Loucy (cell line): ENCODE results near the gene POLA2.

Experiments used
- H2AFZ ChIP-seq: fragments of 200-600 bp; sonication (generic); 2 replicates; pipeline ENCODE4 v1.6.0; 2016; ENCODE audit warnings: antibody characterized with exemption, mild to moderate bottlenecking, low read length, moderate library complexity
- H3F3A ChIP-seq: fragments of 200-600 bp; 2 replicates; pipeline ENCODE4 v1.6.0; 2016; ENCODE audit warnings: antibody characterized with exemption, low read depth, mild to moderate bottlenecking
- H3K27me3 ChIP-seq: fragments of 200-600 bp; sonication (generic); 2 replicates; pipeline ENCODE4 v1.6.1; 2014; ENCODE audit warnings: low read length, mild to moderate bottlenecking; ENCODE audit not compliant: insufficient read depth, poor library complexity, severe bottlenecking
- H3K36me3 ChIP-seq: fragments of 200-600 bp; sonication (generic); 2 replicates; pipeline ENCODE4 v1.6.1; 2016; ENCODE audit warnings: low read length; ENCODE audit not compliant: insufficient read depth
- H3K4me1 ChIP-seq: fragments of 200-600 bp; sonication (generic); 2 replicates; pipeline ENCODE4 v1.5.1; 2014; ENCODE audit warnings: low read length, mild to moderate bottlenecking; ENCODE audit not compliant: insufficient read depth, poor library complexity, severe bottlenecking
- H3K4me2 ChIP-seq: fragments of 200-600 bp; sonication (generic); 2 replicates; pipeline ENCODE4 v1.6.0; 2014; ENCODE audit warnings: antibody characterized with exemption, low read length, low read depth, mild to moderate bottlenecking; ENCODE audit not compliant: poor library complexity, severe bottlenecking
- H3K4me3 ChIP-seq: fragments of 200-600 bp; sonication (generic); 2 replicates; pipeline ENCODE4 v1.5.1; 2014; ENCODE audit warnings: low read length, mild to moderate bottlenecking, mixed read lengths; ENCODE audit not compliant: poor library complexity, severe bottlenecking
- H3K79me2 ChIP-seq: fragments of 200-600 bp; sonication (generic); 2 replicates; pipeline ENCODE4 v1.6.1; 2014; ENCODE audit warnings: low read length; ENCODE audit not compliant: insufficient read depth
- H3K9ac ChIP-seq: fragments of 200-600 bp; sonication (generic); 2 replicates; pipeline ENCODE4 v1.6.0; 2014; ENCODE audit warnings: mild to moderate bottlenecking, low read depth, low read length, moderate library complexity; ENCODE audit not compliant: poor library complexity, severe bottlenecking
- H3K9me2 ChIP-seq: fragments of 200-600 bp; sonication (generic); replicated peaks from 2 replicates; pipeline ENCODE4 v1.6.1; 2016; ENCODE audit warnings: low read depth, low read length, mixed read lengths
- H3K9me3 ChIP-seq: fragments of 200-600 bp; sonication (generic); 2 replicates; pipeline ENCODE4 v1.6.1; 2014; ENCODE audit warnings: mild to moderate bottlenecking, antibody characterized with exemption, low read length, low read depth; ENCODE audit not compliant: insufficient read depth
- H4K20me1 ChIP-seq: fragments of 200-600 bp; sonication (generic); 2 replicates; pipeline ENCODE4 v1.6.0; 2014; ENCODE audit warnings: antibody characterized with exemption, low read length, mild to moderate bottlenecking; ENCODE audit not compliant: insufficient read depth, poor library complexity, severe bottlenecking
- CTCF ChIP-seq: fragments of 200-600 bp; sonication (generic); conservative IDR thresholded peaks from 2 replicates; pipeline ENCODE4 v1.5.1; 2014; ENCODE audit warnings: mild to moderate bottlenecking, antibody characterized with exemption, low read length
- EZH2phosphoT487 ChIP-seq: fragments of 200-600 bp; IDR thresholded peaks from 2 replicates; pipeline ENCODE4 v1.6.1; 2018; ENCODE audit warnings: antibody characterized with exemption, mild to moderate bottlenecking, moderate library complexity, borderline replicate concordance

The POLA2 gene

GRCh38 chr11:65293909-65294381 is 32.2 kb downstream of the POLA2 start:
- Histone ChIP-seq H2AFZ (no peak overlapping the region), H3K4me1 (no peaks in the 10 kb centered on the region), H3K36me3 (peaks cover 87% of the 10 kb centered on the region; the same call in 1 of the 2 replicates), H3K9ac (no peak overlapping the region), H3K27me3 (no peaks in the 10 kb centered on the region), H3K4me3 (no peak overlapping the region), H3K9me2 (no peaks in the 10 kb centered on the region), H3F3A (no peaks in the 10 kb centered on the region), H3K9me3 (no peaks in the 10 kb centered on the region), H3K4me2 (no peak overlapping the region), H4K20me1 (no peaks in the 10 kb centered on the region), H3K79me2 (no peaks in the 10 kb centered on the region)
- TF ChIP-seq EZH2phosphoT487 (no peak), CTCF (no peak)

- H3F3A ChIP-seq: no peaks in the 10 kb centered on the region
- no peak overlapping the region for H3K9ac ChIP-seq
- H3K79me2 ChIP-seq: no peaks in the 10 kb centered on the region
- H3K9me2 ChIP-seq: no peaks in the 10 kb centered on the region
- H3K4me2 ChIP-seq: no peak overlapping the region
- H3K36me3 ChIP-seq: peaks cover 82% of the 10 kb centered on the region; the same call in 1 of the 2 replicates
- no peak overlapping the region for H3K4me3 ChIP-seq
- TF ChIP-seq CTCF (no peak), EZH2phosphoT487 (no peak)
- no peak overlapping the region for H2AFZ ChIP-seq
- no peaks in the 10 kb centered on the region for H3K4me1 ChIP-seq
- no peaks in the 10 kb centered on the region for H3K27me3 ChIP-seq
- no peaks in the 10 kb centered on the region for H3K9me3 ChIP-seq
- H4K20me1 ChIP-seq: no peaks in the 10 kb centered on the region
Measured at GRCh38 chr11:65295001-65295400, 33.2 kb downstream of the POLA2 start.

- Histone ChIP-seq H3K9me3 (no peaks in the 10 kb centered on the region), H3K9me2 (no peaks in the 10 kb centered on the region), H4K20me1 (no peaks in the 10 kb centered on the region), H3K36me3 (peaks cover 75% of the 10 kb centered on the region; the same call in 1 of the 2 replicates), H3K4me2 (no peak overlapping the region), H3K9ac (no peak overlapping the region), H2AFZ (no peak overlapping the region), H3F3A (no peaks in the 10 kb centered on the region), H3K27me3 (no peaks in the 10 kb centered on the region), H3K79me2 (no peaks in the 10 kb centered on the region), H3K4me1 (no peaks in the 10 kb centered on the region), H3K4me3 (no peak overlapping the region)
- TF ChIP-seq CTCF: no peak
- no peak for TF ChIP-seq EZH2phosphoT487
Measured at GRCh38 chr11:65295571-65296341, 34.0 kb downstream of the POLA2 start.
